Keratinocyte (primary cell): ENCODE data around the gene TEKT5. TPM values are rescaled to one million over a fixed set of nuclear protein-coding genes. Genes with fewer than 3 reads are reported as not detected.

ENCODE experiments used
- DNase-seq: peaks from one replicate; pipeline ENCODE4 v3.0.0-alpha.2; 2011; ENCODE audit warnings: low read depth, missing footprints, low spot score
- FAIRE-seq: peaks from 2 replicates; lab custom pipeline; 2011; peaks lifted over from hg19 to GRCh38; lab: Jason Lieb, UNC
- H2AFZ ChIP-seq: 2 replicates; pipeline ENCODE4 v1.6.0; 2012; ENCODE audit warnings: low read length, control low read depth, inconsistent platforms; ENCODE audit not compliant: control insufficient read depth
- H3K27ac ChIP-seq: 2 replicates; pipeline ENCODE4 v1.5.1; 2011; ENCODE audit warnings: low read length; ENCODE audit not compliant: control insufficient read depth, insufficient read depth
- H3K27me3 ChIP-seq: 3 replicates; pipeline ENCODE4 v1.6.0; 2011; ENCODE audit warnings: low read length; ENCODE audit not compliant: control insufficient read depth, insufficient read depth; ENCODE audit errors: extremely low read depth
- H3K36me3 ChIP-seq, 2 experiments: 2 replicates in 1 of 2; 3 replicates in 1 of 2; pipeline ENCODE4 v1.5.1; 2011; ENCODE audit warnings: low read length in 2 of 2, mild to moderate bottlenecking in 1 of 2; ENCODE audit not compliant: control insufficient read depth in 2 of 2, insufficient read depth in 2 of 2; ENCODE audit errors: extremely low read depth in 1 of 2
- H3K4me1 ChIP-seq: 3 replicates; pipeline ENCODE4 v1.5.1; 2011; ENCODE audit warnings: low read length; ENCODE audit not compliant: control insufficient read depth, insufficient read depth; ENCODE audit errors: extremely low read depth
- H3K4me2 ChIP-seq: 3 replicates; pipeline ENCODE4 v1.6.0; 2011; ENCODE audit warnings: low read depth, low read length; ENCODE audit not compliant: control insufficient read depth, insufficient read depth; ENCODE audit errors: extremely low read depth
- H3K4me3 ChIP-seq, 3 experiments: fragments of 200-600 bp in 1 of 3; sonication (generic) in 1 of 3; 2 replicates in 2 of 3; 3 replicates in 1 of 3; pipeline ENCODE4 v1.5.1; 2011 to 2016; ENCODE audit warnings: low read length in 3 of 3, mild to moderate bottlenecking in 3 of 3, control low read depth in 2 of 3, inconsistent platforms in 1 of 3, low read depth in 1 of 3, mixed read lengths in 1 of 3, mixed run types in 1 of 3, moderate library complexity in 1 of 3; ENCODE audit not compliant: control insufficient read depth in 2 of 3, insufficient read depth in 2 of 3; ENCODE audit errors: extremely low read depth in 1 of 3
- H3K79me2 ChIP-seq: 2 replicates; pipeline ENCODE4 v1.6.0; 2012; ENCODE audit warnings: low read length; ENCODE audit not compliant: control insufficient read depth, insufficient read depth
- H3K9ac ChIP-seq: 3 replicates; pipeline ENCODE4 v1.6.0; 2011; ENCODE audit warnings: low read length; ENCODE audit not compliant: control insufficient read depth, insufficient read depth; ENCODE audit errors: extremely low read depth
- H3K9me1 ChIP-seq: 3 replicates; pipeline ENCODE4 v1.6.0; 2011; ENCODE audit warnings: low read length; ENCODE audit not compliant: control insufficient read depth, insufficient read depth; ENCODE audit errors: extremely low read depth
- H3K9me3 ChIP-seq: 2 replicates; pipeline ENCODE4 v1.5.1; 2012; ENCODE audit warnings: low read depth, low read length; ENCODE audit not compliant: control insufficient read depth
- H4K20me1 ChIP-seq: 3 replicates; pipeline ENCODE4 v1.6.0; 2011; ENCODE audit warnings: low read length; ENCODE audit not compliant: control insufficient read depth, insufficient read depth; ENCODE audit errors: extremely low read depth
- EZH2 ChIP-seq: IDR thresholded peaks from one replicate; pipeline ENCODE4 v1.6.1; 2012; ENCODE audit warnings: inconsistent platforms, mild to moderate bottlenecking, low read length, moderate library complexity
- dilution Hi-C: fragments of 300-500 bp; cut with MboI; formaldehyde crosslinking; loops from one replicate; pipeline ENCODE4 v1.7.0; 2020; ENCODE audit warnings: low sequenced_read_pairs; ENCODE audit not compliant: extremely low pct_ligation_motif_present
- polyA plus RNA-seq, 5 experiments: library from polyadenylated mRNA; depleted of rRNA in 3 of 5; stranded (reverse) in 3 of 5; stranded (forward) in 1 of 5; unstranded in 1 of 5; fragments of >200 nt; gene quantifications; 1 replicate in 1 of 5; 2 replicates in 3 of 5; 3 replicates in 1 of 5; pipeline versions ENCODE4 v1.2.1 to v1.2.3, GENCODE V29; 2011 to 2012; ENCODE audit warnings: missing spikeins in 2 of 5, low read depth in 1 of 5, low replicate concordance in 1 of 5
- TF ChIP-seq, protein P1 (sequence below), 3 experiments: IDR thresholded peaks in 1 of 3; conservative IDR thresholded peaks in 1 of 3; optimal IDR thresholded peaks in 1 of 3; 2 replicates in 2 of 3; 3 replicates in 1 of 3; pipeline versions ENCODE3 to v1.5.1; 2011; ENCODE audit warnings: low read length in 3 of 3, mild to moderate bottlenecking in 3 of 3, moderate library complexity in 2 of 3, control low read depth in 1 of 3, inconsistent platforms in 1 of 3; ENCODE audit not compliant: insufficient read depth in 2 of 3; ENCODE audit errors: extremely low read depth in 1 of 3

The TEKT5 gene
- polyA plus RNA-seq, 1 donor (not counting 4 experiments of a cell fraction or from before 2014, with no cell fraction given), result not detected

DNA sequence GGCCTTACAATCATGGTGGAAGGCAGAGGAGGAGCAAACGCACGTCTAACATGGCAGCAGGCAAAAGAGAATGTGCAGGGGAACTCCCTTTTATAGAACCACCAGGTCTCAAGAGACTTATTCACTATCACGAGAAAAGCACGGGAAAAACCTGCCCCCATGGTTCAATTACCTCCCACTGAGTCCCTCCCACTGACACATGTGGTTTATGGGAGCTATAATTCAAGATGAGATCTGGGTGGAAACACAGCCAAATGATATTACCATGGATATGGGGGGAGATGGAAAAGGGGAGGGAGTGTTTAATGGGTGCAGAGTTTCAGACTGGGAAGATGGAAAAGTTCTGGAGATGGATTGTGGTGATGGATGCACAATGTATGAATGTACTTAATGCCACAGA is 23.0 kb downstream of the TEKT5 start:
- H3K27ac ChIP-seq, result no peak overlapping the region
- FAIRE-seq, result no peak
- H3K27me3 ChIP-seq, result peaks cover 3% of the 10 kb centered on the region
- H3K9ac ChIP-seq, result no peak overlapping the region
- no peak overlapping the region for H3K4me2 ChIP-seq
- dilution Hi-C loops, result no loop called here
- H3K4me3 ChIP-seq, result no peak overlapping the region
- H3K36me3 ChIP-seq, result no peaks in the 10 kb centered on the region
- no peaks in the 10 kb centered on the region for H3K9me3 ChIP-seq
- DNase-seq, result no peak
- H4K20me1 ChIP-seq, result no peaks in the 10 kb centered on the region
- H3K79me2 ChIP-seq, result no peaks in the 10 kb centered on the region
- TF ChIP-seq EZH2, result no peak
- TF ChIP-seq, protein P1, sequence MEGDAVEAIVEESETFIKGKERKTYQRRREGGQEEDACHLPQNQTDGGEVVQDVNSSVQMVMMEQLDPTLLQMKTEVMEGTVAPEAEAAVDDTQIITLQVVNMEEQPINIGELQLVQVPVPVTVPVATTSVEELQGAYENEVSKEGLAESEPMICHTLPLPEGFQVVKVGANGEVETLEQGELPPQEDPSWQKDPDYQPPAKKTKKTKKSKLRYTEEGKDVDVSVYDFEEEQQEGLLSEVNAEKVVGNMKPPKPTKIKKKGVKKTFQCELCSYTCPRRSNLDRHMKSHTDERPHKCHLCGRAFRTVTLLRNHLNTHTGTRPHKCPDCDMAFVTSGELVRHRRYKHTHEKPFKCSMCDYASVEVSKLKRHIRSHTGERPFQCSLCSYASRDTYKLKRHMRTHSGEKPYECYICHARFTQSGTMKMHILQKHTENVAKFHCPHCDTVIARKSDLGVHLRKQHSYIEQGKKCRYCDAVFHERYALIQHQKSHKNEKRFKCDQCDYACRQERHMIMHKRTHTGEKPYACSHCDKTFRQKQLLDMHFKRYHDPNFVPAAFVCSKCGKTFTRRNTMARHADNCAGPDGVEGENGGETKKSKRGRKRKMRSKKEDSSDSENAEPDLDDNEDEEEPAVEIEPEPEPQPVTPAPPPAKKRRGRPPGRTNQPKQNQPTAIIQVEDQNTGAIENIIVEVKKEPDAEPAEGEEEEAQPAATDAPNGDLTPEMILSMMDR (optimal IDR thresholded peaks at IDR 0.05 in 1 of 3, IDR thresholded peaks at IDR 0.05 in 1 of 3, conservative IDR thresholded peaks at IDR 0.05 in 1 of 3; ENCODE audit: extremely low read depth in 1 of 3, insufficient read depth in 2 of 3, low read length in 3 of 3), result no peak
- no peak overlapping the region for H2AFZ ChIP-seq
- no peaks in the 10 kb centered on the region for H3K9me1 ChIP-seq
- no peaks in the 10 kb centered on the region for H3K4me1 ChIP-seq

DNA sequence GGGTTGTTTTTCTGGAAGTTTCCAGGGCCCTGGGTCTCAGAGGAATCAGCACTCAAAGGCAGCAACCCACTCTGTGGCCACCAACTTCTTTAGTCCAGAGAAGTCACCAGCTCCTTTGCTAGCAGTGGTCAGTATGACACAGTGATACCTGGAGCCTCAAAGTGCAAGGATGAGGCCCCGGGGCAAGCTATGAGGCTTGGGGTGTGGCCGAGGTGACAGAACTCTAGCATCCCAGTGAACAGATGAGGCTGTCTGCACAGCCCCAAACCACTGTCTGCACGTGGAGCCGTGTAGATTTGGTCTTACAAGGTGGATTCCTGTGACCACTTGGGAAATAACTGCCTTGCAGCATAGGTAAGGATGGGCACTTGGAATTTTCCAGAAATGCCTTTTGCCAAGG is 24.9 kb downstream of the TEKT5 start:
- Histone ChIP-seq H3K27me3 (no peaks in the 10 kb centered on the region), H4K20me1 (no peaks in the 10 kb centered on the region), H3K4me1 (no peaks in the 10 kb centered on the region), H3K4me3 (no peak overlapping the region), H2AFZ (no peak overlapping the region), H3K9me1 (no peaks in the 10 kb centered on the region), H3K36me3 (no peaks in the 10 kb centered on the region), H3K79me2 (no peaks in the 10 kb centered on the region), H3K4me2 (no peak overlapping the region), H3K9ac (no peak overlapping the region), H3K27ac (no peak overlapping the region), H3K9me3 (no peaks in the 10 kb centered on the region)
- dilution Hi-C loops, result no loop called here
- DNase-seq, result no peak
- TF ChIP-seq, protein P1 (optimal IDR thresholded peaks at IDR 0.05 in 1 of 3, IDR thresholded peaks at IDR 0.05 in 1 of 3, conservative IDR thresholded peaks at IDR 0.05 in 1 of 3; ENCODE audit: extremely low read depth in 1 of 3, insufficient read depth in 2 of 3, low read length in 3 of 3), result no peak
- no peak for TF ChIP-seq EZH2
- no peak for FAIRE-seq
